GM12878 (cell line): ENCODE data around the gene OTOG. TPM values are rescaled to one million over a fixed set of nuclear protein-coding genes. Genes with fewer than 3 reads are reported as not detected.

Experiments
- ATAC-seq: fragments of 200-7000 bp; cut with Tn5 transposase; 3 replicates; pipeline ENCODE4 v1.9.1; 2020; ENCODE audit warnings: mild to moderate bottlenecking, moderate library complexity
- BruUV-seq: library from RNA; stranded (reverse); fragments of 400-500 nt; replicated peaks from 2 replicates; lab custom pipeline; 2021; lab: Mats Ljungman, UMichigan
- CTCF ChIA-PET: fragments of 300-600 bp; sonication (Branson Sonifier 250); formaldehyde crosslinking; extraction: SDS; loops from one replicate; lab custom pipeline; 2021; ENCODE audit warnings: inconsistent platforms; lab: Yijun Ruan, JAX
- POLR2A ChIA-PET: fragments of 350-600 bp; formaldehyde crosslinking; extraction: SDS; loops from one replicate; lab custom pipeline; 2021; ENCODE audit warnings: inconsistent platforms; lab: Charles Lee
- RAD21 ChIA-PET: fragments of 300-600 bp; sonication (Branson Sonifier 250); formaldehyde crosslinking; loops from one replicate; lab custom pipeline; 2023; ENCODE audit warnings: antibody characterized with exemption; ENCODE audit not compliant: unreplicated experiment; lab: Charles Lee
- SMC1A ChIA-PET: fragments of 300-600 bp; sonication (Branson Sonifier 250); formaldehyde crosslinking; loops from one replicate; lab custom pipeline; 2023; ENCODE audit not compliant: unreplicated experiment, uncharacterized antibody; lab: Charles Lee
- DNase-seq: peaks from one replicate; pipeline ENCODE4 v3.0.0-alpha.2; 2011; ENCODE audit warnings: low read depth, low spot score
- FAIRE-seq: peaks from 3 replicates; lab custom pipeline; 2011; peaks lifted over from hg19 to GRCh38; lab: Jason Lieb, UNC
- H2AFZ ChIP-seq: 2 replicates; pipeline ENCODE4 v1.6.0; 2011; ENCODE audit warnings: low read depth, low read length, control low read depth; ENCODE audit not compliant: control insufficient read depth
- H3K27ac ChIP-seq: 2 replicates; pipeline ENCODE4 v1.5.1; 2011; ENCODE audit warnings: control low read depth; ENCODE audit not compliant: control insufficient read depth, insufficient read depth
- H3K27me3 ChIP-seq, 2 experiments: replicated peaks in 1 of 2; 2 replicates each; pipeline versions ENCODE4 v1.6.0 to v1.6.1; 2011; ENCODE audit warnings: low read length in 1 of 2; ENCODE audit not compliant: control insufficient read depth in 2 of 2, insufficient read depth in 2 of 2
- H3K36me3 ChIP-seq, 2 experiments: 2 replicates each; pipeline ENCODE4 v1.5.1; 2011; ENCODE audit warnings: low read length in 1 of 2; ENCODE audit not compliant: control insufficient read depth in 2 of 2, insufficient read depth in 2 of 2
- H3K4me1 ChIP-seq: 2 replicates; pipeline ENCODE4 v1.6.1; 2011; ENCODE audit warnings: mild to moderate bottlenecking, low read length, moderate library complexity, mixed read lengths; ENCODE audit not compliant: control insufficient read depth, insufficient read depth
- H3K4me2 ChIP-seq: 2 replicates; pipeline ENCODE4 v1.6.0; 2011; ENCODE audit warnings: control low read depth; ENCODE audit not compliant: control insufficient read depth, insufficient read depth
- H3K4me3 ChIP-seq: fragments of 200-600 bp; sonication (generic); 2 replicates; pipeline ENCODE4 v1.5.1; 2016
- H3K79me2 ChIP-seq: 2 replicates; pipeline ENCODE4 v1.6.0; 2011; ENCODE audit warnings: low read length; ENCODE audit not compliant: control insufficient read depth, insufficient read depth
- H3K9ac ChIP-seq: 2 replicates; pipeline ENCODE4 v1.8.0; 2011; ENCODE audit warnings: low read length, control low read depth, mixed read lengths; ENCODE audit not compliant: control insufficient read depth, insufficient read depth
- H3K9me3 ChIP-seq: replicated peaks from 3 replicates; pipeline ENCODE4 v1.5.1; 2011; ENCODE audit warnings: mild to moderate bottlenecking, low read length; ENCODE audit not compliant: control insufficient read depth, insufficient read depth
- H4K20me1 ChIP-seq: 2 replicates; pipeline ENCODE4 v1.6.0; 2011; ENCODE audit not compliant: control insufficient read depth, insufficient read depth
- ASH2L ChIP-seq: fragments of 300-600, 200-600 bp; sonication (generic); IDR thresholded peaks from 2 replicates; pipeline ENCODE4 v1.6.1; 2017; ENCODE audit warnings: low read depth, mild to moderate bottlenecking, borderline replicate concordance
- BMI1 ChIP-seq: fragments of 450-650 bp; IDR thresholded peaks from 2 replicates; pipeline ENCODE4 v1.6.1; 2016; ENCODE audit warnings: mild to moderate bottlenecking, moderate library complexity, borderline replicate concordance
- CHD4 ChIP-seq: fragments of 200-600 bp; sonication (generic); IDR thresholded peaks from 2 replicates; pipeline ENCODE4 v1.6.1; 2016; ENCODE audit warnings: mild to moderate bottlenecking
- EED ChIP-seq: sonication (generic); IDR thresholded peaks from 2 replicates; pipeline ENCODE4 v1.6.1; 2016; ENCODE audit warnings: antibody characterized with exemption, low read depth
- ESRRA ChIP-seq: IDR thresholded peaks from 2 replicates; pipeline ENCODE4 v1.6.1; 2012; ENCODE audit warnings: mild to moderate bottlenecking, low read length, improper control_type of control experiment
- HCFC1 ChIP-seq: fragments of 150-350 bp; IDR thresholded peaks from 2 replicates; pipeline ENCODE4 v1.6.1; 2014; ENCODE audit warnings: low read length
- HDAC2 ChIP-seq: fragments of 200-600 bp; sonication (generic); IDR thresholded peaks from 2 replicates; pipeline ENCODE4 v1.6.1; 2017
- HDGF ChIP-seq: fragments of 450-650 bp; IDR thresholded peaks from 2 replicates; pipeline ENCODE4 v1.6.1; 2016; ENCODE audit warnings: antibody characterized with exemption
- IKZF1 ChIP-seq: fragments of 450-650 bp; conservative IDR thresholded peaks from 2 replicates; pipeline ENCODE4 v1.6.1; 2017; ENCODE audit warnings: antibody characterized with exemption, mild to moderate bottlenecking
- IRF4 ChIP-seq: IDR thresholded peaks from 2 replicates; pipeline ENCODE4 v1.6.1; 2011; ENCODE audit warnings: low read depth, low read length
- MYC ChIP-seq: IDR thresholded peaks from 2 replicates; pipeline ENCODE4 v1.6.1; 2011; ENCODE audit warnings: mild to moderate bottlenecking, low read length, moderate library complexity, inconsistent platforms; ENCODE audit not compliant: insufficient read depth, insufficient replicate concordance, insufficient read length, severe bottlenecking
- NR2C1 ChIP-seq: fragments of 450-650 bp; IDR thresholded peaks from 2 replicates; pipeline ENCODE4 v1.6.1; 2017; ENCODE audit warnings: antibody characterized with exemption, mild to moderate bottlenecking, moderate library complexity
- NR2C2 ChIP-seq: IDR thresholded peaks from 2 replicates; pipeline ENCODE4 v1.6.1; 2011; ENCODE audit warnings: borderline replicate concordance, low read depth; ENCODE audit not compliant: control insufficient read depth, insufficient read length
- POLR2AphosphoS5 ChIP-seq: IDR thresholded peaks from 2 replicates; pipeline ENCODE4 v1.6.1; 2011; ENCODE audit warnings: mild to moderate bottlenecking, low read length, inconsistent platforms
- RB1 ChIP-seq: fragments of 450-650 bp; formaldehyde crosslinking; IDR thresholded peaks from 2 replicates; pipeline ENCODE4 v1.6.1; 2017; ENCODE audit warnings: mild to moderate bottlenecking, borderline replicate concordance
- SIN3A ChIP-seq: IDR thresholded peaks from 2 replicates; pipeline ENCODE4 v1.6.1; 2012; ENCODE audit warnings: low read depth, low read length, improper control_type of control experiment
- SREBF1 ChIP-seq: IDR thresholded peaks from 2 replicates; pipeline ENCODE4 v1.6.1; 2012; ENCODE audit warnings: mild to moderate bottlenecking, low read length
- STAT1 ChIP-seq: fragments of 450-650 bp; conservative IDR thresholded peaks from 2 replicates; pipeline ENCODE4 v1.6.1; 2014; ENCODE audit warnings: antibody characterized with exemption, mild to moderate bottlenecking
- STAT3 ChIP-seq: IDR thresholded peaks from 2 replicates; pipeline ENCODE4 v1.6.1; 2011; ENCODE audit warnings: low read depth, low read length, improper control_type of control experiment
- ZNF274 ChIP-seq: IDR thresholded peaks from one replicate; pipeline ENCODE4 v1.8.0; 2011; ENCODE audit not compliant: insufficient read length, insufficient read depth
- ZNF622 ChIP-seq: fragments of 450-650 bp; IDR thresholded peaks from 2 replicates; pipeline ENCODE4 v1.6.1; 2017; ENCODE audit warnings: mild to moderate bottlenecking, inconsistent platforms
- ZSCAN29 ChIP-seq: fragments of 450-650 bp; IDR thresholded peaks from 2 replicates; pipeline ENCODE4 v1.6.1; 2017; ENCODE audit warnings: mild to moderate bottlenecking, moderate library complexity
- WGBS: methylation state at CpG from one replicate; pipeline ENCODE4 v1.1.6; 2016; ENCODE audit warnings: low lambda C conversion rate; ENCODE audit not compliant: insufficient replicate concordance, insufficient coverage; ENCODE audit errors: missing lambda C conversion rate; 5-methylcytosine and 5-hydroxymethylcytosine counted together
- in situ Hi-C: fragments of 300-500 bp; cut with MboI; formaldehyde crosslinking; loops from 9 replicates; pipeline ENCODE4 v1.14.3; 2018; ENCODE audit warnings: mixed read lengths
- intact Hi-C: fragments of 100-400 bp; cut with micrococcal nuclease; formaldehyde crosslinking; loops from one replicate; pipeline ENCODE4 v1.14.2; 2022; ENCODE audit not compliant: unreplicated experiment
- polyA plus RNA-seq, 11 experiments: library from polyadenylated mRNA; depleted of rRNA in 4 of 11; unstranded in 6 of 11; stranded (reverse) in 5 of 11; fragments of >200 nt; fragmentation: Nextera tagmentation in 4 of 11; fragmentation: Illumina TruSeq in 1 of 11; extraction: Ambion mirVana in 4 of 11; extraction: Trizol in 1 of 11; gene quantifications; 1 replicate in 1 of 11; 2 replicates in 10 of 11; pipeline versions ENCODE4 v1.2.1 to v1.2.3, GENCODE V29; 2011 to 2016; ENCODE audit warnings: inconsistent platforms in 2 of 11, missing spikeins in 2 of 11, low read depth in 1 of 11
- total RNA-seq, 4 experiments: library from RNA; depleted of rRNA in 3 of 4; stranded (reverse); fragments of >200 nt in 3 of 4; fragmentation: Illumina TruSeq in 1 of 4; extraction: Trizol in 1 of 4; gene quantifications; 2 replicates each; pipeline versions ENCODE4 v1.2.1 to v1.2.3, GENCODE V29; 2013 to 2021
- TF ChIP-seq, protein P1 (sequence below), 3 experiments: IDR thresholded peaks in 2 of 3; conservative IDR thresholded peaks in 1 of 3; 2 replicates each; pipeline ENCODE4 v1.5.1; 2011; ENCODE audit warnings: low read depth in 3 of 3, low read length in 3 of 3, mild to moderate bottlenecking in 3 of 3, control low read depth in 2 of 3, moderate library complexity in 2 of 3, inconsistent platforms in 1 of 3, mixed read lengths in 1 of 3; ENCODE audit not compliant: control insufficient read depth in 2 of 3, insufficient read depth in 1 of 3; ENCODE audit errors: extremely low read depth in 1 of 3
- TF ChIP-seq, protein P2 (sequence below): fragments of 150-350 bp; IDR thresholded peaks from 2 replicates; pipeline ENCODE4 v1.6.1; 2014; ENCODE audit warnings: mild to moderate bottlenecking, low read depth, low read length

Gene OTOG
- total and polyA plus RNA-seq, 10 of the 15 experiments (the other 5 are each of a cell fraction or from before 2014, with no cell fraction given) = not detected

DNA sequence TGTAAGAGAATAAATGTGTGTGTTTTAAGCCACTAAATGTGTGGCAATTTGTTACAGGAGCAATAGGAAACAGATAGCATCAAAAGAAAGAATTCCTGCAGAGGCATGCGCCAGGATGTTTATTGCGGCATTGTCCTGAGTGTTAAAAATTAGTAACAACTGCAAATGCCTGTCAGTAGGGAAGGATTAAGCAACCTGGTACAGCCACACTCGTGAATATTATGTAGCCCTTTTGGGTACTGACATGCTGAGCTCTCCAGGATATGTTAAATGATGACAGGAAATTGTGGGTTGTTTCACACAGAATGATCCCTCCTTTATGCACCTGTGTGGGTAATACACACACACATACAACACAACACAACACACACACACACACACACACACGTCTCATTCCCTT lies 102.6 kb downstream of the OTOG start (continued):
- TF ChIP-seq, protein P1, sequence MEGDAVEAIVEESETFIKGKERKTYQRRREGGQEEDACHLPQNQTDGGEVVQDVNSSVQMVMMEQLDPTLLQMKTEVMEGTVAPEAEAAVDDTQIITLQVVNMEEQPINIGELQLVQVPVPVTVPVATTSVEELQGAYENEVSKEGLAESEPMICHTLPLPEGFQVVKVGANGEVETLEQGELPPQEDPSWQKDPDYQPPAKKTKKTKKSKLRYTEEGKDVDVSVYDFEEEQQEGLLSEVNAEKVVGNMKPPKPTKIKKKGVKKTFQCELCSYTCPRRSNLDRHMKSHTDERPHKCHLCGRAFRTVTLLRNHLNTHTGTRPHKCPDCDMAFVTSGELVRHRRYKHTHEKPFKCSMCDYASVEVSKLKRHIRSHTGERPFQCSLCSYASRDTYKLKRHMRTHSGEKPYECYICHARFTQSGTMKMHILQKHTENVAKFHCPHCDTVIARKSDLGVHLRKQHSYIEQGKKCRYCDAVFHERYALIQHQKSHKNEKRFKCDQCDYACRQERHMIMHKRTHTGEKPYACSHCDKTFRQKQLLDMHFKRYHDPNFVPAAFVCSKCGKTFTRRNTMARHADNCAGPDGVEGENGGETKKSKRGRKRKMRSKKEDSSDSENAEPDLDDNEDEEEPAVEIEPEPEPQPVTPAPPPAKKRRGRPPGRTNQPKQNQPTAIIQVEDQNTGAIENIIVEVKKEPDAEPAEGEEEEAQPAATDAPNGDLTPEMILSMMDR (IDR thresholded peaks at IDR 0.05 in 2 of 3, conservative IDR thresholded peaks at IDR 0.05 in 1 of 3; ENCODE audit: control insufficient read depth in 2 of 3, extremely low read depth in 1 of 3, insufficient read depth in 1 of 3, low read depth in 3 of 3, low read length in 3 of 3) = no peak
- TF ChIP-seq ASH2L (no peak), HCFC1 (no peak), ESRRA (no peak), BMI1 (no peak), ZNF622 (no peak), POLR2AphosphoS5 (no peak), HDGF (no peak)

DNA sequence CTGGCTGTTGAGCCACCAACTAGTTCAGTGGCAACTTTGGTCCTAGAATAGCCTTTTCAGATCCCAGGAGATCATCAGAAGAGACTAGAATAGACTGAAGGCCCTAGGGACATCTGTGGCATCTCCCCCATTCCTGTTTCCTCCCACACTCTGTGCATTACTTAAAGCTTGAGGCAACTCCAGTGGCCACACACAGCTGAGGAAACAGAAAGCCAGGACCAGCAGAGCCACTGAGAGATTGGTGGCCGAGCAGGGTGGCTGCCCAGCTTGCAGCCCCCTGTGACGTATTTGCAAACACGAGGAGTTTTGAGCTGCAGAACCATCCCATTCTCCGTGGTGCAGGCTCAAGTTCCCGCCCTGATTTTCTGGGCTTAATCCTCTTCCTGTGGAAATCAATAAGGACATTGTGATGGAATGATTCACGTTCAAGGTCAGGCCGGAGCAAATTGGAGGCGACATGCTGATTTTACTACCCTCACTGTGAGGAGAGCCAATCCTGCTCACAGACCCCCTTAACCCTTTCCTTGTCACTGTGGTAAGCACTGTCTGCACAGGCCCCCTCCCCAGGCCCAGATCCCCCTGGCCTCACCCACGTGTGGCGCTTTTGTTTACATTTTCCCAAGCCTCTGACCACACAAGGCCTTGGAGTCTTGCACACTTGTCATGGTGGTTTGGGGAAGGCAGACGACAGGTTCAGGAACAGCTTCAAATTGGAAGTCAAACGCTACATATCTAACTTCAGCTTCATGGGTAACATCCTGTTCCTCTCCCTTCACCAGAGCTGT lies 103.3 kb downstream of the OTOG start:
- ChIA-PET POLR2A (no interaction called here), SMC1A (no interaction called here), RAD21 (no interaction called here), CTCF (interaction anchor here (2.0 kb wide), 1 partner anchor 18 kb away, joined by 5 read pairs; no protein-coding TSS in a partner anchor)
- Histone ChIP-seq H3K4me2 (no peak overlapping the region), H3K36me3 (no peaks in the 10 kb centered on the region), H3K4me1 (no peaks in the 10 kb centered on the region), H2AFZ (no peak overlapping the region), H3K27me3 (peaks cover 2 to 16% of the 10 kb centered on the region in 2 experiments), H4K20me1 (no peaks in the 10 kb centered on the region), H3K9ac (no peak overlapping the region), H3K79me2 (no peaks in the 10 kb centered on the region), H3K4me3 (no peak overlapping the region), H3K9me3 (no peaks in the 10 kb centered on the region), H3K27ac (no peak overlapping the region)
- no TSS peak for BruUV-seq
- ATAC-seq = no peak
- DNase-seq = no peak
- in situ Hi-C loops = no loop called here
- intact Hi-C loops = no loop called here
- 0% methylated on average over 12 of the region's 12 CpGs for WGBS
- FAIRE-seq = no peak
- no peak for TF ChIP-seq SREBF1
- TF ChIP-seq ZSCAN29 = no peak
- TF ChIP-seq HDAC2 = no peak
- no peak for TF ChIP-seq MYC
- no peak for TF ChIP-seq IKZF1
- TF ChIP-seq STAT1 = no peak
- no peak for TF ChIP-seq NR2C2
- TF ChIP-seq IRF4 = no peak
- TF ChIP-seq CHD4 = no peak
- no peak for TF ChIP-seq NR2C1
- TF ChIP-seq, protein P2, sequence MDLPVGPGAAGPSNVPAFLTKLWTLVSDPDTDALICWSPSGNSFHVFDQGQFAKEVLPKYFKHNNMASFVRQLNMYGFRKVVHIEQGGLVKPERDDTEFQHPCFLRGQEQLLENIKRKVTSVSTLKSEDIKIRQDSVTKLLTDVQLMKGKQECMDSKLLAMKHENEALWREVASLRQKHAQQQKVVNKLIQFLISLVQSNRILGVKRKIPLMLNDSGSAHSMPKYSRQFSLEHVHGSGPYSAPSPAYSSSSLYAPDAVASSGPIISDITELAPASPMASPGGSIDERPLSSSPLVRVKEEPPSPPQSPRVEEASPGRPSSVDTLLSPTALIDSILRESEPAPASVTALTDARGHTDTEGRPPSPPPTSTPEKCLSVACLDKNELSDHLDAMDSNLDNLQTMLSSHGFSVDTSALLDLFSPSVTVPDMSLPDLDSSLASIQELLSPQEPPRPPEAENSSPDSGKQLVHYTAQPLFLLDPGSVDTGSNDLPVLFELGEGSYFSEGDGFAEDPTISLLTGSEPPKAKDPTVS = no peak
- TF ChIP-seq EED = no peak
- no peak for TF ChIP-seq ZNF274
- TF ChIP-seq SIN3A = no peak
- no peak for TF ChIP-seq STAT3
- no peak for TF ChIP-seq RB1
